ENCODE results near the gene TRAF4.
"Not testable (repeated sequence)": the region's sequence is repeated elsewhere in the genome, so short reads cannot be mapped to it uniquely, and the experiment has no call there.

TRAF4 gene

DNA sequence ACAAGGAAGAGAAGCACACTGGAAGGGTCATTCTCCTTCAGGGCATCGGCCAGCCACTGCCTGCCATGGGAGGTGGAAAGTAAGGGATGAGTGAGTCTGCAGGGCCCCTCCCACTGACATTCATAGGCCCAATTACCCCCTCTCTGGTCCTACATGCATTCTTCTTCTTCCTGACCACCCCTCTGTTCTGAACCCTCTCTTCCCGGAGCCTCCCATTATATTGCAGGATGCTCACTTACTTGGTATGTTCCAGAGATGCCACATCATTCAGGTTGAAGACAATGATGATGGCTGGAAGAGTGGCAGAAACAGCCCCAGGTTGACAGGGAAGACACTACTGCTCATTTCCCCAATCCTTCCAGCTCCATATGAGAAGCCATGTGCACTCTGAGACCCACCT lies 28.6 kb upstream of the TRAF4 start:
- DNase-seq = no peak

DNA sequence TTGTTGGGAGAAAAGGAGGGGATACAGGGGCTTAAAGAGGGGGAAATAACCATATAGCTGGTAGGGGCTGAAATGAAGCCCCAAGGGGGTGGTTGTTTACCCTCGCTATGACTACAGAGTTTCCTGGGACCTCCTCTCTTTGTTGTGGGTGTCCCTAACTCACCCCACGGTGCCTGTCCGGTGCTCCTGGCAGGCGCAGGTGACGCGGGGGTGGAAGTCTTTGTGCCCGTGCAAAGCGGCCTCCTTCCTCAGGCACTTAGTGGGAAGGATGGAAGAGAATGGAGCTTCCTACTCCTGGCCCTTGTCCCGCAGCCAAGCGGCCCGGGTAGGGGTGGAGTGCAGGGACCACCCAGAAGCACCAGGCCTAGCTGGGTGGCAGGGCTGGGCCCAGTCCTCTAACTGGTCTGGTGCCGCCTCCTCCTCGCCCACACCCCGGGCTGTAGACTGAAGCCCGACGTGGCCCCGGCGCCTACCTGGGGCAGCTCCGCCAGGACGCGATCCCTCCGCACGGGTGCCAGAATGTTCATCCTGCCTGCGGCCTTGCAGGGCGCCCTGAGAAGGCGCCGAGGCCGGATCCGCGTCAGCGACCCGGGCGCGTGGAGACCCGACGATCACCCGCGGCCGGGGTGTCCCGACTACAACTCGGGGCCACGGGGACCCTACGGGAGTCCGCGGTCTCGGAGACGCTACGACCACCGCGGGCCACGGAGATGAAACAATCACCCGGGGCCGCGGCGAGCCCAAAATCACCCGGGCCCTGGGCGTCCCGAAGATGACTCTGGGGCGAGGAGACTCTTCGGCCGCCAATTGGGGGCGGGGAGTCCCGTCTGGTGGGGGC lies 26.9 kb upstream of the TRAF4 start:
- DNase-seq = no peak

DNA sequence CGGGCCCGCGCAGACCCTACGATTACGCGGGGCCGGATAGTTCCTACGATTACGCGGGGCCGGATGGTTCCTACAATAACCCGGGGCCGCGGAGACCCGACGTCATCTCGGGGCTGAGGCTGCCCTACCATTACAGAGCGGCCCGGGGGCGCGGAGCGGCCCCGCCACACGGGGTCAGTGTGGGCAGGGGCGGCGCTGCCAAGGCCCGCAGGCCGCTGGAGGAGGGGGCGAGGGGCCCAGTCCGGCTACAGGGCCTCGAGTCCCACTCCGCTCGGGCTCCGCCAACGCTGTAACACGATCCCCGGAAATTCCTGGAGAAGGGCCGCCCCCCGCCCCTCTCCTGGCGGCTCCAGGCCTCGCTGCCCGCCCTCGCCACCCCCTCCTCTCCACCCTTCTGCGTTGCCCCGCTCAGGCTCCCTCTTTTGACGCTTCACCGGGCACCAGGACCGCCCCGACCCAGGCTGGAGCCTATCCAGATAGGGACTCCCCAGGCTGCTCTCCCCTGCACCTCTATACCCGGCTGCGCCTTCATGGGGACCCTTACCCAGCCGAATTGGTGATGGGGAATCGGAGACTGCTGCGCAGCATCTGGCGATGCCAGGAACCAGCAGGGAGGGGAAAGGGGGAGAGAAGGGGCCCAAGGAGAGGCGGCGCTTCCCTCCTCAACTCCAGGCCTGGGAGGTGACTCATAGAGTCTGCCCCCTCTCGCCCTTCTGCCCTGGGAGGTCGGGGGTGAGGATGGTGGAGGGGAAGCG lies 26.1 kb upstream of the TRAF4 start, which contains the start of gene RAB34:
RAB34 (minus strand) TSS at position 291 of the 755 bp plus-strand sequence. CDS start 602 bp downstream, outside the sequence.
- peak; percentile 78 for DNase-seq

DNA sequence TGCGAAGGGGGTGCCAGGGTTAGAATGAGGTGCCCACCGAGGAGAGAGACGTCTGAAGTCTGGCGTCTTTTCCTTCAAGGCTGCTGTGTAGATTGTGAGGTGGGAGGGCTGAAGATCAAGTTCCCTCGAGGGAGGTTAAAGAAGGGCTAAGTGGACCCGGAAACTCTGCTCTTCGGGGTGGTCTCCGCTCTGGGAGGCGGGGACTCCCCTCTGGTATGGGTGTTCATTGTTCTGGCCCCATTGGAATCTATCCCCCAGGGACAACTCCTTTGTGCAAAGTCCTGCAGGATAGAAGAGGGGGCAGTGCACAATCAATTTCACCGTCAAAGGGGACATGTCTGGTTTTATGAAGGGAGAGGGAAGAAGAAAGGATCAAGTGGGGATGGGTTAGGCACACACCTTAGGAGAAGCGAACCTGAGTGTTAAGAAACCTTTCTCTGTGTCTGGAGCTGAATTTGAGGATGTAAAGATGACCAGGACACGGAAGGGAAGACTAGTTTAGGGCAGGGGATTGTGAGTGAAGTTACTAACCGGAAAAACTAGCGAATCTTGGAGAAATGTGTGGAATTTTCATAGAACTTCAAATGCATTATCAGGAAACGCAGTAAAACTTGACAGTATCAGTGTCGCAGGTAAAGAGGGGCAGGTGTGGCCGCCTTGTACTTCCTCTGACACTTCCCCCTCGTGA lies 25.3 kb upstream of the TRAF4 start:
- DNase-seq = no peak

DNA sequence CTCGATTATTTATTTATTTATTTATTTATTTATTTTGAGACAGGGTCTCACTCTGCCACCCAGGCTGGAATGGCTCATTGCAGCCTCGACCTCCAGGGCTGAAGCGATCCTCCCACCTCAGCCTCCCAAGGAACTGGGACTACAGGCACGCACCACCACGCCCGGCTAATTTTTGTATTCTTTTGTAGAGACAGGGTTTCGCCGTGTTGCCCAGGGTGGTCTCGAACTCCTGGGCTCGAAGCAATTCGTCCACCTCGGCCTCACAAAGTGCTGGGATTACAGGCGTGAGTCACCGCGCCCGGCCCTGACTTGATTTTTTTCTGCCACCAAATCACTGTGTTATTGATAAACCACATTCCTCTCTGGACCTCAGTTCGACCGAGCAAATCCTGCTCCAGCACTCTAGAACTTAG lies 24.8 kb upstream of the TRAF4 start:
- DNase-seq = no peak

DNA sequence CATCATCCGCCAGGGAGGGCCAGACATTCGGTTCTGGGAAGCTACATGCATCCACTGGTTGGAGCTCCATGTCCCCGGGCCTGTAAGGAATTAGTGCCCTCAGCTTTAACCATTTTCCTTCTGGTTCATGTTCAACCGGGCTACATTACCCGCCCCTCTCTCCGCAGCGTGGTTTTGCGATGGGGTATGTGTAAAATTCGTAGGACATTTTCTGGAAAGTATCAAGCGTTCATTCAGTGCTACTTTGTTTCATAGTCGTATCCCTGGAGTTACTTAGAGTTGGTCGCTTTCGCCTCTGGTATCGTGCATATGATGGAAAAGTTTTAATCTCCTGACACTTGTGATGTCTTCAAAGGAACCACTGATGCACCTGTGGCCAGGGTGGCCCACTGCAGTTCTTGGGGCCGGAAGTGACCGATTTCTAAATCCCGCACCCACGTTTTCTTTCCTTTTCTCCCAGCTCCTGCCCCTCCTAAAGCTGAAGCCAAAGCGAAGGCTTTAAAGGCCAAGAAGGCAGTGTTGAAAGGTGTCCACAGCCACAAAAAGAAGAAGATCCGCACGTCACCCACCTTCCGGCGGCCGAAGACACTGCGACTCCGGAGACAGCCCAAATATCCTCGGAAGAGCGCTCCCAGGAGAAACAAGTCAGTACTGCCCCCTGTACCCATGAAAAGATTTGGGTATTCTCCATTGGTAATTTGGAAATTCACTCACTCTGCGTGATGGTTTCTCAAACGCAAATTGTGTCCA lies 23.4 kb upstream of the TRAF4 start:
- no peak for DNase-seq

DNA sequence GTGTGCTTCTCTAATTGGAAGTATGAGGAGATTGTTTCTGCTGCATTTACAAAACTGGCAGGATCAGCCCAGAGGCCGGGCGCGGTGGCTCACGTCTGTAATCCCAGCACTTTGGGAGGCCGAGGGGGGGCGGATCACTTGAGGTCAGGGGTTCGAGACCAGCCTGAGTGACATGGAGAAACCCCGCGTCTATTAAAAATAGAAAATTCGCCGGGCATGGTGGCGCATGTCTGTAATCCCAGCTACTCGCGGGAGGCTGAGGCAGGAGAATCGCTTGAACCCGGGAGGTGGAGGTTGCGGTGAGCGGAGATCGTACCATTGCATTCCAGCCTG lies 22.8 kb upstream of the TRAF4 start:
- DNase-seq = not testable (repeated sequence)

DNA sequence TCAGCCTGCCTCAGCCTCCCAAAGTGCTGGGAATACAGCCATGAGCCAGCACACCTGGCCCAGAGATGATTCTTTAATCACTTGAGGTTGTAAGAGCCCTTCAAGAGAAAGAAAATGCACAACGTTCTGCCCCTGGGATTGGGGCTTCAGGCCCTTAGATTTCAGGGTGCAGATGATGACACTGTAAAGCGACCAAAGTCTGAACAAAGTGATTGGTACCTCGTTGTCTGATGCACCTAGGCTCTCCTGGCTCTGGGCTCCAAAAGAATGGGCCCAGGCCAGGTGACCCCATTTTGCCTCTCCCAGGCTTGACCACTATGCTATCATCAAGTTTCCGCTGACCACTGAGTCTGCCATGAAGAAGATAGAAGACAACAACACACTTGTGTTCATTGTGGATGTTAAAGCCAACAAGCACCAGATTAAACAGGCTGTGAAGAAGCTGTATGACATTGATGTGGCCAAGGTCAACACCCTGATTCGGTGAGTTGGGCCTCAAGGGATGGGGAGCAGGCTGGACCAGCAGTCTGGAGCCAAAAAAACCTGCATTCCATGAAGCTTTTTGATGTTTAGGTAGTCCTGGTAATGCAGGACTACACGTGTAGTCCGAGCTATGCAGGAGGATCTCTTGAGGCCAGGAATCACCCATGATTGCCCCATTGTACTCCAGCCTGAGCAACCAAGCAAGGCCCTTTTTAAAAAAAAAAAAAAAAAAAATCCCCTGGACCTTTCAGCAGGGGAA lies 21.2 kb upstream of the TRAF4 start:
- DNase-seq = no peak

DNA sequence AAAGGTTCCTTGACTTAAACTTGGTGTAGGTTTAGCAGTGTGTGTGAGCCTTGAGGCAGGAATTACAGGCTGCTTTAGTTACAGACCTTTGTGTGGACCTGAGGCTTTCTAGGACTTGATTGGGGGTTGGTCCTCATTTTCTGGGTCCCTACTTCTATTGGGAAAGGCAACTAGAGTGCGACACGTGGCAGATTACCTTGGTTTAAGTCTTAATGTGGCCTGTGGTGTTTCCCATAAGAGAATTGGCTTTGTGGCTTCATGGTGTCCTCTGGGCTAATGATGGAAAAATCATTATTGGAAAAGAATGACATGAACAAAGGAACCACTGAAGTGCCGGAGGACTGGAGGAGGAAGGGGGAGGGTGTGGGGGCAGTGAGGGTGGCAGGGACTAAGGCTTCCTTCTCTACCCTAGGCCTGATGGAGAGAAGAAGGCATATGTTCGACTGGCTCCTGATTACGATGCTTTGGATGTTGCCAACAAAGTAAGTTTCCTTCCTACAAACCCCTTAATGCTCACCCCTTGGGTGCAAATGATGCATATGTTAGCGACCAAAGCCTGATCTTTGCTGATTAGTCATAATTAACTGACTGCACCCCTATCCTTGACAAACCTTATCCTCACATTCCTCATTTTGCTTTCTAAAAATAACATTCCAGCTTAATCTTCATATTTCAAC lies 20.5 kb upstream of the TRAF4 start:
- DNase-seq = no peak

DNA sequence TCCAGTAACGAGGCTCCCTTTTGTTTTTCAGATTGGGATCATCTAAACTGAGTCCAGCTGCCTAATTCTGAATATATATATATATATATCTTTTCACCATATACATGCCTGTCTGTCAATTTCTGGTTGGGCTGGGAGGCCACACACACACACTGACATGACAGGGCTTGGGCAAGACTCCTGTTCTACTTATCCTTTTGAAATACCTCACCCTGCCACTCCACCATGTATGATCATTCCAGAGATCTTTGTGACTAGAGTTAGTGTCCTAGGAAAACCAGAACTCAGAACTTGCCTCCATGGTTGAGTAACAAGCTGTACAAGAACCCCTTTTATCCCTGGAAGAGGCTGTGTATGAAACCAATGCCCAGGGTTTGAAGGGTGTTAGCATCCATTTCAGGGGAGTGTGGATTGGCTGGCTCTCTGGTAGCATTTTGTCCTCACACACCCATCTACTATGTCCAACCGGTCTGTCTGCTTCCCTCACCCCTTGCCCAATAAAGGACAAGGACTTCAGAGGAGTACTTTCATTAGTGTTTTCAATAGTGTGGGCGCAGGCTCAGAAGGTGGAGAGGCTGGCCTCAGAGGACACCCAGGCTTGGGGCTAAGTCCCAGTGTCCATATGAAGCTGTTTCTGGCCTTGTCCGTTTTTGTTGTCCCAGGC lies 19.8 kb upstream of the TRAF4 start:
- not testable (repeated sequence) for DNase-seq

DNA sequence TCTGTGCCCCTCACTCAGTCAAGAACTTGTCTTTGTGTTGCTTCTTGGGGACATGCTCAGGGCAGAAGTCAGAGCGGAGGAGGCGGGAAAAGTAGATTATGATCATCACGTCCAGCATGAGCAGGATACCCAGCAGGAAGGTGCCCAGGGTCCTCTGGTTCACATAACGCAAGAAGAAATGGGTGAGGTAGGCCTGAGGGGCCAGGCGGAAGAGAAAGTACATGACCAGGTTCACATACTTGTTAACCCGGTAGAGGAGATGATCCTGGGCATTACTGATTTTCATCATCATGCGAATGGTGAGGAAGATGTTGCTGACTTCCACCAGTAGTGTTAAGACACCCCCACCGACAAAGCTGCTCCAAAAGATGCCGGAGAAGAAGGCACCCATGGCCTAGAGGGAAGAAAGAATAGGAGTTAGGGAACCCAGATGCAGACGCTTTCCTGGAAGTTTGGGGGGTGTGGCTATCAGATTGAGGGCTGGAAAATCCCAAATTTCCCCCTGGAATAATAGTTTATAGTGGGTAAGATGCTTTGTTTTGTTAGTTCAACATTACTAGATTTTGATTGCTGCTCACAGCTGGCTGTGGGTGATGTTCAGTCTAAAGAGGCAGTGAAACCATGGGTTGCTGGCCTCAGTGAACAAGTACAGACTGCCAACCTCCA lies 19.2 kb upstream of the TRAF4 start:
- DNase-seq = no peak

DNA sequence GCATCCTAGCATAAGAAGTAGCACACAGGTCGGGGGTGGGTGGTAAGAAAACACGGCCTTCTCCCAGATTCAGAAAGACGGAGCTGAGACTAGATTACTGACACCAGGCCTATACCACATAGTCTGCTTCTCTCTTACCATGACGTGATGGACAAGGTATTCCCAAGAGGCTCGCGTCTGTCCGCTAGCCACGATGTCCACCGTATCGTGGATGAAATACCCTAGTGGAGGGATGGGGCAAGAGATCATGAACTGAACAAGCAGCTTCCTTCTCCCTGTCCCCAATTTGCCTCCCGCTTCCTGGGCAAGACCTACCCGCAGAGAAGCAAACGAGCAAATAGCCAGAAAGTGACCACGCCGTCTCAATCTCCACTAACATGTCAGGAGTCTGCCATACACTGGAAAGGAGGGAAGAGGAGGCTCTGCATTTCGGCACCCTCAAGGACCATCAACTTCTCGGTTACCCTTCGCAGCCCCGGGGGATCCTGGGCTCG lies 18.6 kb upstream of the TRAF4 start:
- DNase-seq = no peak

DNA sequence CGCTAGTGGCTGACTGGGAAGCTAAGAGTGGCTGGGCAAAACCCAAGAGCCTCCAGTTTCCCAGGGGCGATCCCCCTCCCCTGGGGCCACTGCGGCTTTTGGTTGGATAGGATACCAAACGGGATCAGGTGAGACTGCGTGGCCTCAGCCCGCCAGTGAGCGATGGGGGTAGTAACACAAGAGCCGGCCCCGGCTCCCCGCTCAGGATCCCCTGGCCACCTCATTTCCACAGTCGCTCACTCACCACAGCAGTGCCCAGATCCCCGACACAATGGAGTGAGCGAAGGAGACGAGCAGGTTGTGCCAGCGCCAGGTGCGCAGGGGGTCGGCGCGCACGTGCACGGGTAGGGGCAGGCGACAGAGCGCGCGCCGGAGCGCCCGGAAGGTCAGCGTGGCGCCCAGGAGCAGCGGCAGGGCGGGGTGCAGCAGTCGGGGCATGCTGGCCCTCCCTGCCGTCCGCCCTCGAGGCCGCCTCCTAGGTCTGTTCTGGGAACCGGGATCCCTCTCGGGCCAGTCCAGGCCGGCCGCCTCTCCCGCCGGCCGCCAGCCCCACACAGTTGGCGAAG lies 18.1 kb upstream of the TRAF4 start:
- DNase-seq = peak; percentile 53

DNA sequence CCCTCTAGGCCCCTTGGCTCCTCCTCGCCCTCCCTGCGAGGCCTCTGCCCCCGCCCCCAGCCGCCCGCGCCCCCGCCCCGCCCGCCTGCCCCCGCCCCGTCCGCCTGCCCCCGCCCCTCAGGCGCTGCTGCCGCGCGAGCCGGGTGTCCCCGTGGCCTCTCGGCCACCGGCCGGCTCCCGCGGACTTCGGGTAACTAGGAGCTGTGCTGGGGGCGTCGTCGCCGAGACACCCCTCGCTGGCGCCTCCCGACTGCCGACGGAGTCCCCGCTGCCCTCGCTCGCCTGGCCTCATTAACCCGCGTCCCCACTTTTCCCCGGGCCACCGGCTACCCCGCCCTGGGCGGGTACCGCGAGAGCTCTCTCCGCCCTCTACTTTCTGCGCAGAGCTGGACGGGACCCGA lies 17.6 kb upstream of the TRAF4 start, which contains the start of gene TLCD1:
TLCD1 (minus strand) TSS at position 8 of the 401 bp plus-strand sequence. CDS start 136 bp downstream, outside the sequence.
- no peak for DNase-seq

DNA sequence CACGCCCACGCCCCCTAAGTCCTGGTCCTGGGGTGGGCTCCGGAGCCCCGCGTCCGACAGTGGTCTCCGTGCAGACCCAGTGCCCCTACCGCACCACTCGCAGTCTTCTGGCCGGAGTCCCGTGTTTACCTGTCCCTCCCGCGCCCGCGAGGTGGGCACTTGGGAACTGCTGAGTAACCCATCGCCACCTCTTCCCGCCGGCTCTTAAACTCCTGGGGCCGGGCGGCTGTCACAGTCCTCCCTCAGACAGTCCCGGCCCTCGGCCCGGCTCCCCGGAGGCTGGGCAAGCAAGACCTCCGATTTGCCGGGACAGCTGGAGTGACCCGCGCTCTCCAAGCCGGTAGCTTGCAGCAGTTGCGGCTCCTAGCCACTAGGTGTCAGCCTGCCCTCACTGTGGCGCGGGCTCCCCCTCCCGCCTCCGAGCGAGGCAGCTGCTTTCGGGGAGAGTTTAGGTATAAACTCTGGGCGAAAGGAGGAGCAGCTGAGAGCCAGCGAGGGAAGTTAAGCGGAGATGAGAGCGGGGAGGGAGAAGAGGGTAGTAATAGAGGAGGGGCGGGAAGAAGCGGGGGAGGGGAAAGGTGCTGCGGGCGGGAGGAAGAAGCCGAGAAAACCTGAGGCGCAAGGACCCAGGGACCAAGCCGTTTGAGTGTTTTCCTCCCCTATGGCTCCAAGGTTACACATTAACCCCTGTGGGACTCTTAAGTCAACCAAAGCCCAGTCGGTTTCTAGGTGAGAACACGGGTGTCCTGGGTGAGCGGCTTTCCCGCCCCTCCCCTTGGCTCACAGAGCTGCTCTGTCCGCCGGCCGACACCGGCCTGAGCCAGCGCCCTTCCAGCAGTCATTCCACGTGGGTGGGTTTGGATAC lies 17.0 kb upstream of the TRAF4 start:
- peak; percentile 74 for DNase-seq

DNA sequence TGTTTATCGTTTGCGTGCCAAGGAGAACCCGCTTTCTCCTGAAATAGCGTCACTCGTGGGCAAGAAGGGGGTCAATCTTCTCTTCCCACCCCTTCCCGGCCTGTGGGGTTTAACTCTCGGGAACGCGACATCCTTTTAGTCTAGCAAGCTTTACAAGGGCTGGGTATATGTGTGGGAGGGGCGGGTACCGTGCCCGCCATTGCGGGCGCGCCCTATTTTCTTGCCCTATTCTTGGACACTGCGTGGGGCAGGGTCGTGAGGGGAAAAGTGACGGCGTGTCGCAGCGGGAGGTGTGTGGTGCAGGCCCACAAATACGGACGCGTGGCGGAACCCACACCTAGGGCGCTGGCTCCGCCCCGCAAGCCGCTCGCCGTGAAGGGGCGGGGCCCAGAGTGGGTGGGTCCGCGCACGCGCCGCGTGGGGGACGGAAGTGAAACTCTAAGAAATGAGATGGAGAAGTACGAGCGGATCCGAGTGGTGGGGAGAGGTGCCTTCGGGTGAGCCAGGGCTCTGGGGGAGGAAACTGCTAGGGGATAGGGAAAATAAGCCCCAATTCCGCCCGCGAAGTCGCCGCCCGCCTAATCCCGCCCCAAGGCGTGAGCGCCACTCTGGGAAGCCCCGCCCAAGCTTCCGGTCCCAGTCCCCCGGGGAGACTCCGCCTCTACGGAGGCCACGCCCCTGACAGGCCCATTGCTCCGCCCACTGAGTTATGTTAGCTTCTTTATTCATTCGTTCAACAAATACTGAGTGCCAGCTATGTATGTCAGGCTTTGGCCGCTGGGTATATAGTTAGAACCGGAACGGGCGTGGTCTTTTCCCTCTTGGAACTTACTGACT lies 15.2 kb upstream of the TRAF4 start, which contains the start of gene NEK8:
NEK8 (plus strand) TSS at position 425 of the 837 bp plus-strand sequence; CDS start at position 451, 26 bp downstream.
- DNase-seq = peak; percentile 80

DNA sequence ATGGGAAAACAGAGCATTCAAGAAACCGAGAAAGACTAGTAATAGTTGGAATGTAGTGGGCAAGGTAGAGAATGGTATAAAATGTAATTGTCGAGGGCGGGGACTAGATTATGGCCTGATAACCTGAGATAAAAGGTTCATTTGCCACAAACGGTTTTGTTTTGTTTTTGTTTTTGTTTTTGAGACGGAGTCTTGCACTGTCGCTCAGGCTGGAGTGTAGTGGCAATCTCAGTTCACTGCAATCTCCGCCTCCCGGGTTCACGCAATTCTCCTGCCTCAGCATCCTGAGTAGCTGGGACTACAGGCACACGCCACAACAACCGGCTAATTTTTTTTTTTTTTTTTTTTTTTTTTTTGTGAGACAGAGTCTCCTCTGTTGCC lies 13.9 kb upstream of the TRAF4 start:
- no peak for DNase-seq

DNA sequence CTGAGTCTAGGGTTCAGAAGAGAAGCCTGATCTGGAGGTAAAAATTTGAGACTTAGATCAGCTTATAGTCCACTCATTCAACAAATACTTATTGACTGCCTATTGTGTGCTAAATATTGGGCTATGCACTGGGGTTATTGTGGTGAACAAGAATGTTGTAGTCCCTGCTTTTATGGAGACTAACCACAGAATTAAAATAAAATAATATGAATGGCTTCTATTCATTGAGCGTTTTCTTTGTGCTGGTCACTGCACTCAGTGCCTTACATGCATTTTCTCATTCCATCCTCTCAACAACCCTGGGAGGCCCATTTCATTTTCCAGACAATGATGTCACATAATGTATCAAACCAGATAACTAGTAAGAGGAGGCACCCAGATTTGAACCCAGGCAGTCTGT lies 10.5 kb upstream of the TRAF4 start:
- DNase-seq = no peak

All from GOT3 (cell line).